Uterus (tissue), 2 donors: ENCODE results near the gene FAM180A.

Source experiments
- POLR2A ChIP-seq, 2 donors: fragments of 450-650 bp; IDR thresholded peaks; one replicate each; pipeline ENCODE4 v1.6.1; 2016; ENCODE audit warnings: antibody characterized with exemption in 2 of 2, mild to moderate bottlenecking in 1 of 2, moderate library complexity in 1 of 2
- TF ChIP-seq, protein P1 (sequence below), 4 experiments: fragments of 200-600 bp in 2 of 4; fragments of 450-650 bp in 2 of 4; sonication (generic) in 2 of 4; IDR thresholded peaks; one replicate each; pipeline ENCODE4 v1.5.1; 2016 to 2019; ENCODE audit warnings: antibody characterized with exemption in 4 of 4, mild to moderate bottlenecking in 2 of 4, moderate library complexity in 1 of 4

DNA sequence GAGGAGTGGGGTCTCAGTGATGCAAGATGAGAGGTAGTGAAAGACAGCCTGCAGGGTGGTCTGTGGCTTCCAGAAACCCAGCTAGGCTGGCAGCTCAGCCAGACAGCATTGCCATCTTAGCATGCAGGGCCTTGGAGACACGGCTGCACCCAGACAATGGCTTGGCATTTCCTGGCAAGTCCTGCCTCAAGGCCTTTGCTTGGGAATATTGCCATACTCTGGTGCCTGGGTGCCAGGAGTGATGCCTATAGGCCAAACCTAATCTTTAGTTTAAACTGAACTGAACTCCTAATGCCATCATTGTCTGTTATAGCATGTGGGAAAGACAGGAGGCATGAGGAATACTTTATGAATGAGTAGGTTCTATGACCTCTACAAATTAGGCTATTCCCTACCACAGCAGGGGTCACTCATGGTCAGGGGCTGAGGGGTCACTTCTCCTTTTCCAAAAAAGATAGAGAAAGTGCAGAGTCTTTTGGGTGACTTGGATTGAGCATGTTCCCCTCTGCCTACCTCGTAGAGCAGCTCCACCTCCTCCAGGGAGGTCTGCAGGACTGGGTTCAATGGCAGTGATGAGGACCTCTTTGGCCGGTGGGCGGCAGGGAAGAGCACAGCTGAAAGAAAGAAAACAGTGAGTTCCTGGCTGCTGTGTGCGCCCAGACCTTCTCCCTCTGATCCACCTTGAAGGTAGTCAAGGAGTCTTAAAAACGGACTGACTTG, 11.9 kb downstream of the FAM180A start:
- TF ChIP-seq, protein P1, sequence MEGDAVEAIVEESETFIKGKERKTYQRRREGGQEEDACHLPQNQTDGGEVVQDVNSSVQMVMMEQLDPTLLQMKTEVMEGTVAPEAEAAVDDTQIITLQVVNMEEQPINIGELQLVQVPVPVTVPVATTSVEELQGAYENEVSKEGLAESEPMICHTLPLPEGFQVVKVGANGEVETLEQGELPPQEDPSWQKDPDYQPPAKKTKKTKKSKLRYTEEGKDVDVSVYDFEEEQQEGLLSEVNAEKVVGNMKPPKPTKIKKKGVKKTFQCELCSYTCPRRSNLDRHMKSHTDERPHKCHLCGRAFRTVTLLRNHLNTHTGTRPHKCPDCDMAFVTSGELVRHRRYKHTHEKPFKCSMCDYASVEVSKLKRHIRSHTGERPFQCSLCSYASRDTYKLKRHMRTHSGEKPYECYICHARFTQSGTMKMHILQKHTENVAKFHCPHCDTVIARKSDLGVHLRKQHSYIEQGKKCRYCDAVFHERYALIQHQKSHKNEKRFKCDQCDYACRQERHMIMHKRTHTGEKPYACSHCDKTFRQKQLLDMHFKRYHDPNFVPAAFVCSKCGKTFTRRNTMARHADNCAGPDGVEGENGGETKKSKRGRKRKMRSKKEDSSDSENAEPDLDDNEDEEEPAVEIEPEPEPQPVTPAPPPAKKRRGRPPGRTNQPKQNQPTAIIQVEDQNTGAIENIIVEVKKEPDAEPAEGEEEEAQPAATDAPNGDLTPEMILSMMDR (IDR thresholded peaks at IDR 0.05), result no peak
- TF ChIP-seq POLR2A (IDR thresholded peaks at IDR 0.05), result no peak
